GOT3 (cell line): ENCODE results near the gene CDH13.

ENCODE experiments used
- DNase-seq: peaks from one replicate; lab custom pipeline; 2025; ENCODE audit warnings: mixed read lengths; lab: John Stamatoyannopoulos, UW

Gene CDH13

DNA sequence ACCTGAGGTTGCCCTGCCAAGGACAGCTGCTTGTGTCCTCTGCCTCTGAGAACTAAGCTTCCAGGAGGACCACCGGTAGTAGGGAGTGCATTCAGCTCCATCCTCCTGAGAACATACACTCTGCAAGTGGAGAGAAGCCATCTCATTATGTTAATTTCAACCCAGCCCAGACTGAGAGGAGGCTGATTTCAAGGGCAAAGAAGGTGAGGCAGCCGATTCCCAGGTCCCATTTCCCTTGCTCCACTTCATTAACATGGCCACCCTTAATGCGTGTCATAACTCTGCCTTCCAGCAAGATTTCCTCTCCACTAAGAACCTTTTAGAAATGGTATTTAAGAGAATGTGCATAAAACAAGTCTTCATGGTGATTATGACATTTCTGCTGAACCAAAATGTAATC is 72.5 kb downstream of the CDH13 start:
- no peak for DNase-seq

DNA sequence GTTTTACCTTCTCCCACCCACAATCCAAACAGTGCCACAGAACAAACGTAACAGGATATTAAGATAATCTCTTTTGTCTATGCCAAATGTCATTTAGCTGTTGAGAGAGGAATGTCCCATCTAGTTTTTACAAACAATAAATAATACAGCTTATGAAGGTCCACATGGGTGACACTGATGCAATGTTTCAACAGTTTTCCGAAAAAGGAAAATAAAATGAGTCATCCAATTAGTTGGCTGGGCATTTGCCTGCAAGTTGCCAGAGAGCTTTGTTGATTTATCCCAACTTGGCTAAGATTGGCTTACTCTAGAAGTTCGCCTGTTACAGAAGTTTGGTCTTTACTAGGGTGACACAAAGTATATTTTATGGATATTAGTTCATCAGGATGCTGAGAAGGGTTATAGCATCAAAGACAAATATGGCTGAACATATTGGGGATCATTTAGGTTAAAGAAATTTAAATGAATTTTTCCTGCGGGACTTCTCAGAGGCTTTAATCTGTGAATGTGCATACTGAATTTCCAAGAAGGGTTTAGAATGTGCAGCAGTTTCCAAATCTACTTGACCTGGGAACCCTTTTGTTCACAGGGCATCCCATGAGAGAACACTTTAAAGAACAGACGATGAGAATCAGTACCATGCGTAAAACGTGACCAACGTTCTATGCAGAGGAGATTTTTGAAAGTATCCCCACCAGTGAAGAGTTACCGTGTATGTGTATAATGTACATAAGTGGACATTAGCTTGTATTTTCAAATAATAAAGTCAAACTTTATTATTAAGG is 73.1 kb downstream of the CDH13 start:
- DNase-seq, result no peak

DNA sequence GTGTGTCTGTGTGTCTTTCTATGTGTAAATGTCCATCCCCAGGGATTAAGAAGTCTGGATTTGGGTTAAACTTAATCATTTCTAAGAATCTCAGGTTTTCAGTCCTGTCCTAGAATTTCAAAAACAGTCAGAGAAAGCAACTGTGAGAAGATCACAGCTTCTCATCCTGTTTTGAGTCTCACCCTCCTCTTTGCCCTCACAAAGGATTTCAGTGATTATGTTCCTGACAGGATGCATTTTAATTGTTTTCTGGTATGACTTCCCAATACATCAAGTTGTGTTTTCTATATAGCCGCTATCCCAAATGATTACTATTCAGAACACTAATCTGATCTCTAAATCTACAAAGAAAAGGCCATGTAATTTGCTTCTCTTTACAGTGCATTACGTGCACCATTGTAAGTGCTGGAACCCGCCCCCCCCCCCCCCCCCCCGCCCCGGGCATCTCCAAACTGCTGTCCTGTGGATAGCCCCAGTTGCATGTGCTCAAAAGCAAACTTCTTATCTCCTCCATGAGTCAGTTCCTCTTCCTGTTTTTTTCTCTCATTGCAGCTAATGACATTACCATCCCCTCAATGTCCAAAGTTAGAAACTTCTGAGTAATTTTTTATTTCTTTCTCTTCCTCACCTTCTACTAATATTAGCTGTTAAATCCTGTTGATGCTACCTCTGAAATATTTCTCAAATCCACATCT is 73.9 kb downstream of the CDH13 start:
- no peak for DNase-seq

DNA sequence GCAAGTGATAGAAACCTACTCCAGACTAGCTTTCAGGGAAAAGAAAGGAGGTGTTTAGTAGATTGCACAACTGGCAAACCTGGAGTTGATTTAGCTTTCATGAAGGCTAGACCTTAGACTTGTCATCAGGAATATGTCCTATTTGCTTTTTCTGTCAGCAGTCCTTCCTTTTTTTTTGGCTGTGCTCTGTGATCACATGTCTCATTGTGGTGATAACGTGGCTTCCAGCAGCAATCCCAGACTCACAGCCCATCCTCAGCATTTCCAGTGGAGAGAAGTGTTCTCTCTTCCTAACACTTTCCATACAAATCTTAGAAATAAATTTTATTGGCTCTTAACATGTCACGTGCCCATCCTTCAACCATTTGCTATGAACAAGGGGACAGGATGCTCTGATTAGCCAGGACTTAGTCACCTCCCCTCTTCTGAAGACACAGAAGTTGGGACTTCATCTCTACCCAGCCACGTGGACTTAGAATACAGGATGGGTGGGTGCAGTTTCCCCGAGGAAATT is 74.7 kb downstream of the CDH13 start:
- DNase-seq, result no peak

DNA sequence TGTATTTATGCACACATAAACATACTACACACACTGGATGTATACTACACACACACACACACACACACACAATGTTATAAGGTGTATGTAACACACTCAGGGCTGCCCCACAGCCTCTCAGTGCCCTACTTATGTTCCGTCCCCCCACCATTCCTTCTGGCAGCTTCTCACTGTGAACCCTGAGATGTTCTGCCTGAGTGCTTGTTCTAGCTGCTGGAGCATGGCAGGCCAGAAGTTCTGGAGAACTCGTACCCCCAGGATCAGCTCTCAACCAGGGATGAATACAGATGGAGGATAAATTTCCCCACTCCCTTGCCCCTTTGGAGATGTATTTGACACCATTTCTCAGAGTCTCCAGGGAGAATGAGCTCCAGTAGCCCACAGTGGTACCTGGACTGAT is 76.4 kb downstream of the CDH13 start:
- DNase-seq, result no peak

DNA sequence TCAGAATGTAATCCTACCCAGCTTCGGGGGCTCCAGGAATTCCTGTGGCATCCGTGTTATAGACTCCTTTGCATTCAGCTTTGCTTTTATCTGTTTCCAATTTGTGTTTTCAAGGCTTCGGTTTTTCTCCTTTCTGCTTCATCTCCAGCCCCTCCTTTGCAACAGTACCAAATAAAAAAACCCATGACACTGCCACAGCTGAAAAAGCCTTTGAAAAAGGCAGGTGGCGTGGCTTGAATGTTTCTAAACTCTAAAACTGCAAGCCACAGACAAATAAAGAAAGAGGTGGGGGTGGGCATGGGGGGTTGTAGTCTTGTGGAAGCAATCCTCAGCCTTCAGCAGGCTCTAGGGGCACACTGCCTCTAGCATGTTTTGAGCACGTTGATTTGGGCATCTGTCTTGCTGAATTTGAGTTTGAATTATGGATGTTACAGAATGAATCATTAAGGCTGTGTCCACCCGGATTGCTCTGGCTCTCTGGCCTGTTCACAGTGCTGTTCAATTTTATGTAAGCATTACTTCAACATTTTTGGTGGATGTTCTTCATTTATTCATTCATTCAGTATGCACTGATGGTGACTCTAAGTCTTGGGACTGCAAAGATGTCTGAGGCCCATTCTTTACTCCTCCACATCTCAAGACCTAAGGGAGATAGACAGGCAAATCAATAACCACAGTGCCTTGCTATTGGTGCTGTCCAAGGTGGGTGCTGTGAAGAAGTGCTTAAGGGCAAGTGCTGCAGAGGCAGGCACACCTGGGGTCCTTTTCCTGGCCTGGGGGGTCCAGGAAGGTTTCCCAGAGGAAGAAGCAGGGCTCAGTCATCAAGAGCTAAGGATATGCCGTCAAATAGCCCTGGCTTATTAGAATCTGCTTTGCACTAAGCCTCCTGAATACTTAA is 77.4 kb downstream of the CDH13 start:
- DNase-seq, result no peak

DNA sequence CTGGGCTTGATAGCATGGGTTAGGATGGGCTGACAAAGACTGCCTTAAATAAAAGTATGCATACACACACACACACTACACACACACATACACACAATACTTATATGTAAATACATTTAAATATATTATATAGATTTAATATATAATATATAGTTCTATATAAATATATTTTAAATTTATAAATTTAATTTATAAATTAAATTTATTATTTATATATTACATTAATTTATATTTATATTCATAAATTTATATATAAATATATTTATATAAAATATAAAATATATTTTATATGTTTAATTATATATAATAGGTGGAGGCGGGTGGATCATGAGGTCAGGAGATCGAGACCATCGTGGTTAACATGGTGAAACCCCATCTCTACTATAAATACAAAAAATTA is 83.2 kb downstream of the CDH13 start:
- DNase-seq, result no peak

DNA sequence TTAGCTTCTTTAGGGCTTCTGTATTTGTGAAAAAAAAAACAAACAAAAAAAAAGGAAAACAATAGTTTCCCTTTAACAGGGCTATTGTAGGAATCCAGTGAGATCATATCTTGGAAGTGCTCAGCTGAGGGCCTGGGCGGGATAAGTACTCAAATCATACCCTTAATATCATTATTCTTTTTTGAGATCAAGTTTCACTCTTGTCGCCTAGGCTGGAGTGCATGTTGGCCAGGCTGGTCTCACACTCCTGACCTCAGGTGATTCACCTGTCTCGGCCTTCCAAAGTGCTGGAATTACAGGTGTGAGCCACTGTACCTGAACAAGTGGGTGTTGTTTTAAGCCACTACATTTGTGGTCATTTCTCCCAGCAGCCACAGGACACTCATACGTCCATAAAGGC is 87.0 kb downstream of the CDH13 start:
- no peak for DNase-seq

DNA sequence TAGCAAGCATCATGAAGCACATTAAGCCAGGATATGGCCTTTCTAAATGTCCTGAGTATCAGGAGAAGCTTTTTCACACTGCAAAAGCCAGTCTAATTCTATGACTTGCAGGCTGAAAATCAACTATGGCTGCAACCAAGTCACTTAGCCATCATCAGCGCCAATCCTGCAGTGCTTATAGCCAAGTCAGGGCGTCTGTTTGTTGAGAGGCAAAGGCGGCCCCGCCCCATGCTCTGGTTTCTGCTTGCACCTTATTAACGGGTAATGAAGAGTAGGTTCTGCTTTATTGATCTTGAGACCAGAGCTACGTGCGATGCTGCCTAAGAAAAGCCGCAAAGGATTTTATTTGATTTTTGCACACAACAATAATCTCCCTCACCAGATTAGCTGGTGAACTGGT is 88.4 kb downstream of the CDH13 start:
- no peak for DNase-seq

DNA sequence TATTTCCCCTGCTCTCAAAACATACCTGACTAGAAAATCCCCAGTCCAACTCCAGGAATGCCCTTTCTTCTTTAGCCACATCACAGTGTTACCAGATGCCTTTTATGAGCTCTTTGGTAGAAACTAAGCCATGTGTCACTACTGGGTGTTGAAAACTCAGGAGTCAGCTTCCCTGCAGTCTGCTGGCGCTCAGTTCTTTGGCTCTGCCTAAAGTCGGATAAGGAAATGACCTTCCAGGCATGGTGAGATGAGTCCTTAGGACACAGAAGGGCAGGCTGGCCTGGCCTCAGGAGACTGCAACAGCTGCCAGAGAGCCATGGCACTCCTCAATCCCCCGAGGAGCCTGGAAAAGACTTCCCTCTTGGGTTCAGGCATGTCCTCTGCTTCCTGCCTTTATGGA is 89.1 kb downstream of the CDH13 start:
- no peak for DNase-seq

DNA sequence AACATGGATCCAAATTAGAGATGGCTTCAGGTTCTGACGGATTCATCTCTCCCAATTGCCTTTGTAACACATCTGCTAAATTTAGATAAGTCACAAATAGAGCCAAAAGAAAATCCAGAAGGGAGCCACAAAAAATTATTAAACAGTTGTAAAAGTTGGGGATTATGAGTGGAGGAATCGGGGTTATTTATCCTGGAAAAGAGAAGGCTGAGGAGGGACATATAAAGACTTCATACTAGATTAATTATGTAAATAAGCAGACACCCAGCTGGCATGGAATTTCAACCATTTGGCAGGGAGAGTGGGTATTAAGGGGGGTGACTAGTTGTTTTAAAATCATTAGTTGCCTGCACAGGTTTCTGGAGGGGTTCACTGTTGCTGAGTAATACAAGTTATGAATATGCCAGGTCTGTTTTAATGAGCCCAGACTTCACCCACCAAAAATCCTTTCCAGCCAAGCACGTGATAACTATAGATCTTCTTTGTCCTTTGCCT is 89.6 kb downstream of the CDH13 start:
- DNase-seq, result no peak

DNA sequence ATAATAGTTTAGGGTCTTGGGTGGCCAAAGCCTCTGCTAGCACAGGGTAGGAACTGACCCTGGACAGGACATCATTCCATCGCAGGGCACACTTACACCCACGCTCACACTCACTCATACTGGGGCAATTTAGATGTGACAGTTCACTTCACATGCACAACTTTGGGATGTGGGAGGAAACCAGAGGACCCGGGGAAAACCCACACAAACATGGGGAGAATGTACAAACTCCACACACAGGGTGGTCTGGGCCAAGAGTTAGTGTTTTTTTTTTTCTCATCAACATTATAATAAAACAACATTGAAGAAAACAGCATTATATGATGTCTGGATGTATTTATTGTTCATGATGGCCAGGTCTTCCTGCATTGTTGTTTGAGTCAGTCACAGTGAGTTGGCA is 93.6 kb downstream of the CDH13 start:
- DNase-seq, result no peak

DNA sequence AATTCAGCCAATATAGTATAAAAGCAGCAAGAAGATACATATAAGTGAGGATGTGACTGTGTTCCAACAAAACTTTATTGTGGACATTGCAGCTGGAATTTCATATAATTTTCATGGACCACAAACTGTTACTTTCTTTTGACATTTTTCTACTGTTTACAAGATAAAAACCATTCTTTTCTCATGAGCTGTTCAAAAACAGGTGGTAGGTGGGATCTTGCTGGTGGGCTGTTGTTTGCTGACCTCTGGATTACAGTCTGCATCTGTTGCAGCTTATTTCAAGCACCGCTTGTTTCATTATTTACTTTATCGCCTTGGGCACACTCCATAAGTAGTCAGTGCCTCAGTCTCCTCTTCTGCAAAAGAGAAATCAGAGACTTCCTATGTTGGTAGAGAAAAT is 99.5 kb downstream of the CDH13 start:
- DNase-seq, result no peak

DNA sequence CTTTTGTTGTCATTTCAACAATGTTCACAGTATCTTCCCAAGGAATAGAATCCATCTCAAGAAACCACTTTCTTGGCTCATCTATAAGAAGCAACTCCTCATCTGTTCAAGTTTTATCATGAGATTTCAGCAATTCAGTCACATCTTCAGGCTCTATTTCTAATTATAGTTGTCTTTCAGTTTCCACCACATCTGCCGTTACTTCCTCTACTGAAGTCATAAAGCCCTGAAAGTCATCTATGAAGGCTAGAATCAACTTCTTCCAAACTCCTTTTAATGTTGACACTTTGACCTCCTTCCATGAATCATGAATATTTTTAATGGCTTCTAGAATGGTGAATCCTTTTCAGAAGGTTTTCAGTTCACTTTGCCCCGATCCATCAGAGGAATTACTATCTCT is 102.1 kb downstream of the CDH13 start:
- no peak for DNase-seq

DNA sequence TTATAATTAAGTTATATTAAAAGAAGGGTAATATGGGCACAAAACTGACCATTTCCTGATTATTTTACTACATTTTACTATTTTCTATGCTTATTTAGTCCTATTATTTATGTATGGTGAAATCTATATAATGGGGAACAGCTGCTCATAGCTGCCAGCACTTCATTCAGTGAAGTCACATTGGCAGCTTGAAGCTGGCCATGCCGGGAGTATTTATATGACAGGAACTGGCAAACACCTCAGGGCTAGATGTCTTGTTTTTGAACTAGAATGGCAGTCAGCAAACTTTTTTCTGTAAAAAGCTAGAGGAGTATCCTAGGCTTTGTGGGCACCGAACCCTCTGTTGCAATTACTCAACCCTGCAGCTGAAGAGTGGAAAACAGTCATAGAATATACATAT is 104.1 kb downstream of the CDH13 start:
- no peak for DNase-seq

DNA sequence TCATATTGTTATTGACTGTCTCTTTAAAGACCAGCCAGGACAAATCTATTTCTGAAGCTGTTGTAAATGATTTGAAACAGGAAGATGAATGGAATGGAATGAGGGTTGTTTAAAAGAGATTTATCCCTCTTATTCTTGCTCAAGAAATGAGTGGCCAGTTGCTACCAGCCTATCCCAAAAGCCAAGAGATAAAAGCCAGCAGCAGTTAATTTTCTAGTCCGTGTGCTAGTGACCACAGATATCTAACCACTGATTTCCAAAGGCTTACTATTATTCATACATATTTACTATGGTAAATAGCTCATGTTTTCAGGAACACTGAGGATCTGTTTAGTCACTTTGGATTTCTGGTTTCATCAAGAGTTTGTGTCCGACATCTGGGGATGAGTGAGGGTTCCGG is 105.7 kb downstream of the CDH13 start:
- no peak for DNase-seq

DNA sequence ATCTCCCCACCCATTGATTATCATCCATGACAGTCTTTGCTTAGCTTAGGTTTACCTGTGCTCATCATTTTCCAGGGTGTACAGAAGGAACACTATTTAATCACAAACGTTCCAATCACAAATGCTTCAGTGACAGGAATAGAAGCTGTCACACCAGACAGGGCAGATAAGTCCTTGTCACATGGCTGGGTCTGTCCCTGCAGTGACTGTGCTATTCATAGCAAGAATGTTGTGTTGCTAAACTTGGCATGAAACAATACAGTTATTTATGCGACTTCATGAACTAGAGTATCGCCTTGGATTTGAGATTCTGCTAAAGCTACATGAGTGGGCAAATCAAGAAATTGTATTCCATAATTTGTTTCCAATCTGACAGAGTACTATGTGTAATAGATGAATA is 108.4 kb downstream of the CDH13 start:
- no peak for DNase-seq

DNA sequence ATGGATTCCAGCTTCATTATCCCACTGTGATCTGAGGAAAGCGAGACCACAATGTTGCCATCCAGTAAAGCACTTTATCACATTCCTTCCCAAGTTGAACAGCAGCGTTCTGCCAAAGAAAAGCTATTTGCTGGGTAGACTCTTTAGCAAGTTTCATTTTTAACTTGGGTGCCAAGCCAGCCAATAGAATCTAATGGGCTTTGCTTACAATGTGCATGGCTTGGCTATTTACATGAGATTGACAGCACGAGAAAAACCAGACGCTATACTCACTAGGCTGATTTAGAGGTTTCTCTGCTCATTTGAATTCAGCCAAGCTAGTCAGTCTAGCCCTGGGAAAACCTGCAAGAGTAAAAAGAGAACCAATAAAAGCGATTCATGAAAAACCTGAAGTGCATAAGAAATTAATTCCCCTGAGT is 108.9 kb downstream of the CDH13 start:
- no peak for DNase-seq

DNA sequence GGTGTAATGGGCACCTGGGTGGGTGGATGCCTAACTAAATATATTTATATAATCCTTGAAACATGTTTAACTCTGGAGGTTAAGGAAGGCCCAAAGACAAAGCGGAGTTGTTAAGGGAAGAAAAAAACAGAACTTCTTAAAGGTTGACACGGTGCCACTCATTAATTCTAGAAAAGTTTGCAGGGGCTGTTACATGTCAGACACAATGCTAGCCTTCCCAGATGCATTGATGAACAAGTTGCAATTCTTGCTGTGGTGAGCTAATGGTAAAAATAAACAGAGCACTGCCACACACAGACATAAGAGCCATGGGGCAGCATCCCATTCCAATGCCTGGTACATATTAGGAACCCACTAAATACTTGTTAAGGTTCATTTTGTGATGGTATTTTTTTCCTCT is 109.5 kb downstream of the CDH13 start:
- DNase-seq, result no peak

DNA sequence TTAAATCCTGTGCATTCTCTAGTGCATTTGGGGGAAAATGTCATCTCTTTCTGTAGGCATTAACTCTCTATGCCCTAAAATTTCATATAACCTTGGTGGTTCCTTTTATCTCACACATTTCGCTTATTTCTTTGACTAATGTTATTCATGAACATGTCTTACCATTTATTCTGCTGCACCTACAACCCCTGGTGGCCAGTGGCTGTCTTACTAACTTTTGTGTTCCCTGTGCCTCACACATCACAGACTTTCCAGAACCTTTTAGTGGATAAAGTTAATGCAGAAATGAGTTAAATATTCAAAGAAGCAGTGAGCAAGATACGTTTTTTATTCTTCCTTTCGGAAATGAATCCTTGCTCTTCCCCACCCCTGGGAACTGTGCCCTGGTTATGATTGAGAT is 111.9 kb downstream of the CDH13 start:
- no peak for DNase-seq

DNA sequence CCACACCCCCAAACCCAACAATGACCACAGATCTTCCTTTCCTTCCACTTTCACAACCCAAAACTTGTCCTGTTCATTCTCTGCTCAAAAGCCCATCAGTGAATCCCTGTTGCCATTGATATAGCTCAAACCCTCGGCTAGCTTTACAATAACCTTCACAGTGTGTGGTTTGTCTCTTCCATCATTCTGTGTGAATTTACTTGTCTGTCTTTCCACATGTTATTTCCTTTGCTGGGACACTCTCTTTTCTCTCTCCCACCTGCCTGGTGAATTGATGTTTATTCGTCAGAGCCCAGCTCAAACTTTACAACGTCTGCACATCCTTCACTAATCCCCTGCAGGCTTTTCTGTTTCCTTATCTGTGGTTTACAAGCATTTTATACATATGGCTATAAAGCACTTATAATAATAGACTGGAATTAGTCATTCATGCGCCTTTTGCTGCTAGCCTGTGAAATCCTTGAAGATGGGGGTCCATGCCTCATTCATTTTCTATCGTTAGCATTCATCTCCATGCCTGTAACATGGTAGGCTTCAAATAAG is 114.4 kb downstream of the CDH13 start:
- no peak for DNase-seq

DNA sequence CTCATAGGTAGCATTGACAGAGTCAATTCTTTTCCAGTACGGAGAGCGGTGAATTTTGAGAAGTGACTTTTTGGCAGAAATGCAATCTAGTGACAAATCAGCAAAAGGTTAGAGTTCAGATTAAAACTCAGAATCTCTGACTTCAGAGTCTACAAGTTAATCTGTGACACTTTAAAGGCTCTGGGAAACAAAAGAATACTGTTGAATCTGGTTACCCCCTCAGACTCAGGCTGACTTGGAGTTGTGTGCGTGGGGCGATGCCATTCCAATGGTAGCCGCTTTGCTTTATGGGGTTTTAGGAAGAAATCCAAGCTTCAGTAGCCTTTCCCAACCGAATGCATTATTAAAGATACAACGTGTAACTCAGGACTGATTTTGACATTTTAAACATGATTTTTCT is 118.2 kb downstream of the CDH13 start:
- DNase-seq, result no peak
